HG03066 (cell line): ENCODE measurements around the gene CCNB1.
A peak's percentile ranks its signal among the peaks of the same experiment; 100 is the strongest.
"Not testable (repeated sequence)": the region's sequence is repeated elsewhere in the genome, so short reads cannot be mapped to it uniquely, and the experiment has no call there.

Experiments
- ATAC-seq: cut with Tn5 transposase; IDR thresholded peaks from one replicate; pipeline ENCODE4 v1.9.1; 2021; ENCODE audit warnings: low read depth; ENCODE audit not compliant: unreplicated experiment

Gene CCNB1

GRCh38 chr5:69166686-69167492 is at the start of gene CCNB1:
TSS of gene CCNB1 (plus strand) at chr5:69167150. CDS start at chr5:69167263, 113 bp downstream.
- ATAC-seq: peak; percentile 99

- ATAC-seq: no peak
Measured at GRCh38 chr5:69129413-69129812, 37.5 kb upstream of the CCNB1 start.

GRCh38 chr5:69130241-69130640 is 36.7 kb upstream of the CCNB1 start:
- no peak for ATAC-seq

- no peak for ATAC-seq
Measured at GRCh38 chr5:69131304-69131703, 35.6 kb upstream of the CCNB1 start.

GRCh38 chr5:69134126-69134525 is 32.8 kb upstream of the CCNB1 start:
- no peak for ATAC-seq

- ATAC-seq: peak; percentile 91
Measured at GRCh38 chr5:69136293-69136692, 30.7 kb upstream of the CCNB1 start.

- not testable (repeated sequence) for ATAC-seq
Measured at GRCh38 chr5:69137208-69137607, 29.7 kb upstream of the CCNB1 start.

- no peak for ATAC-seq
Measured at GRCh38 chr5:69137807-69138206, 29.1 kb upstream of the CCNB1 start.

- no peak for ATAC-seq
Measured at GRCh38 chr5:69138766-69139165, 28.2 kb upstream of the CCNB1 start.

GRCh38 chr5:69140239-69140638 is 26.7 kb upstream of the CCNB1 start:
- not testable (repeated sequence) for ATAC-seq

GRCh38 chr5:69140827-69141226 is 26.1 kb upstream of the CCNB1 start:
- no peak for ATAC-seq

GRCh38 chr5:69148576-69148975 is 18.4 kb upstream of the CCNB1 start:
- ATAC-seq: not testable (repeated sequence)

GRCh38 chr5:69148981-69149675 is 17.8 kb upstream of the CCNB1 start:
- no peak for ATAC-seq

- no peak for ATAC-seq
Measured at GRCh38 chr5:69149676-69150010, 17.3 kb upstream of the CCNB1 start.

GRCh38 chr5:69152731-69153130 is 14.2 kb upstream of the CCNB1 start:
- ATAC-seq: no peak

GRCh38 chr5:69156456-69156855 is 10.5 kb upstream of the CCNB1 start:
- ATAC-seq: no peak

GRCh38 chr5:69158039-69158438 is 8.9 kb upstream of the CCNB1 start:
- ATAC-seq: no peak

- ATAC-seq: no peak
Measured at GRCh38 chr5:69160651-69161050, 6.3 kb upstream of the CCNB1 start.

- no peak for ATAC-seq
Measured at GRCh38 chr5:69167493-69167855, 524 bp downstream of the CCNB1 start.

- no peak for ATAC-seq
Measured at GRCh38 chr5:69167929-69168328, 979 bp downstream of the CCNB1 start.

- ATAC-seq: no peak
Measured at GRCh38 chr5:69170495-69170894, 3.5 kb downstream of the CCNB1 start.

GRCh38 chr5:69170969-69171368 is 4.0 kb downstream of the CCNB1 start:
- no peak for ATAC-seq
